ENCODE results near the gene KRT23.

KRT23 gene

DNA sequence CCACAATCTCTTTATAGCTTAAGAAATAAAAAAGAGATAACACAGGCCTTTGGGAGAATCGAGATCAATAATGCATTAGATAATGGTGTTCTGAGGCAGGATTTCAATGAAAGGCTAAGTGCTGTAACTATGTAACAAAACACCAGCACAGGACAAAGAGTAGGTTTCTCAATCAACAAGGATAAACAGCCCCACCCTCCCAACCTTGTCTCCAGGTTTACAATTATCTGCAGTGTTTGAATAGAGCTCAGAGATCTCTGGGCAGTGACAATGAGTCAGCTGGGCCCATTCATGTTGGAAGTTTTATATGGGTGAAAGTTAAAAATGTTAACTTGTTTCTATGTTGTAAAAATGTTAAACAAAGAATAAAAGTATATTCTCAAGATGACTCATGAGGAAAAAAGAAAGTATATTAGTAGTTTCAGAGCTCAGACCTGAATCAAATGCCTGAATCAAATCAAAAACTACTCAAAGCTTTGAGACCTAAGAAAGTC lies 35.4 kb downstream of the KRT23 start:
- H3K4me3 ChIP-seq (ENCODE audit: low read depth, low read length), result no peak overlapping the region
- H3K36me3 ChIP-seq, result no peaks in the 10 kb centered on the region
- H3K27ac ChIP-seq, result no peak overlapping the region
- TF ChIP-seq, protein P1, sequence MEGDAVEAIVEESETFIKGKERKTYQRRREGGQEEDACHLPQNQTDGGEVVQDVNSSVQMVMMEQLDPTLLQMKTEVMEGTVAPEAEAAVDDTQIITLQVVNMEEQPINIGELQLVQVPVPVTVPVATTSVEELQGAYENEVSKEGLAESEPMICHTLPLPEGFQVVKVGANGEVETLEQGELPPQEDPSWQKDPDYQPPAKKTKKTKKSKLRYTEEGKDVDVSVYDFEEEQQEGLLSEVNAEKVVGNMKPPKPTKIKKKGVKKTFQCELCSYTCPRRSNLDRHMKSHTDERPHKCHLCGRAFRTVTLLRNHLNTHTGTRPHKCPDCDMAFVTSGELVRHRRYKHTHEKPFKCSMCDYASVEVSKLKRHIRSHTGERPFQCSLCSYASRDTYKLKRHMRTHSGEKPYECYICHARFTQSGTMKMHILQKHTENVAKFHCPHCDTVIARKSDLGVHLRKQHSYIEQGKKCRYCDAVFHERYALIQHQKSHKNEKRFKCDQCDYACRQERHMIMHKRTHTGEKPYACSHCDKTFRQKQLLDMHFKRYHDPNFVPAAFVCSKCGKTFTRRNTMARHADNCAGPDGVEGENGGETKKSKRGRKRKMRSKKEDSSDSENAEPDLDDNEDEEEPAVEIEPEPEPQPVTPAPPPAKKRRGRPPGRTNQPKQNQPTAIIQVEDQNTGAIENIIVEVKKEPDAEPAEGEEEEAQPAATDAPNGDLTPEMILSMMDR (IDR thresholded peaks at IDR 0.05; ENCODE audit: low read depth, low read length), result no peak
- H3K27me3 ChIP-seq (ENCODE audit: insufficient read depth, low read depth, severe bottlenecking), result peaks cover 94% of the 10 kb centered on the region
- no peak for DNase-seq
- no peaks in the 10 kb centered on the region for H3K9me3 ChIP-seq (ENCODE audit: severe bottlenecking)

DNA sequence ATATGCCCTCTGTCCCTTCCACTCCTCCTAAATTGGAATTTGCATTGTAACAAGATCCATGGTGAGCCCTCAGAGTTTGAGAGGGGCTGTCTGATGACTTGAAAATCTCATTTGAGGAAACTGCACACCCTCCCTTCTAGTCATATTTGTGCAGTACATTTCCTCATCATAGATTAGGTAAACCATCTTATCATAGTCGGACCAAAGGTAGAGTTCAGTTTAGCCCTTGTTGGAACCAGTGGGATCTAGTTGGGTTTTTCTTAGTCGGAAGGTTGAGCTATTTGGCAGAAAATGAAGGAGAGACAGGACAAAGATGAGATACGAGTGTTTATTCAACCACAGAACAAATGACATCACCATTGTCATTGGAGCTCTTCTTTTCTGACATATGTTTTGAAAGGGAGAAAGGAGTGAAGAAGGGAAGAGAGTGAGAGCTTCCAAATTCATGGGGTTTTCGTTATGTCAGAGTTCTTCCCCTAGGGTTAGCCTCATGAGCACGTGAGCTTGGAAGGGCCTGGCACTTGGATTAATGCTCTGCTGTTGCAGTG lies 36.6 kb downstream of the KRT23 start:
- no peaks in the 10 kb centered on the region for H3K36me3 ChIP-seq
- H3K4me3 ChIP-seq (ENCODE audit: low read depth, low read length), result no peak overlapping the region
- no peak overlapping the region for H3K27ac ChIP-seq
- H3K27me3 ChIP-seq (ENCODE audit: insufficient read depth, low read depth, severe bottlenecking), result peaks cover 94% of the 10 kb centered on the region
- TF ChIP-seq, protein P1 (IDR thresholded peaks at IDR 0.05; ENCODE audit: low read depth, low read length), result no peak
- no peaks in the 10 kb centered on the region for H3K9me3 ChIP-seq (ENCODE audit: severe bottlenecking)
- no peak for DNase-seq

DNA sequence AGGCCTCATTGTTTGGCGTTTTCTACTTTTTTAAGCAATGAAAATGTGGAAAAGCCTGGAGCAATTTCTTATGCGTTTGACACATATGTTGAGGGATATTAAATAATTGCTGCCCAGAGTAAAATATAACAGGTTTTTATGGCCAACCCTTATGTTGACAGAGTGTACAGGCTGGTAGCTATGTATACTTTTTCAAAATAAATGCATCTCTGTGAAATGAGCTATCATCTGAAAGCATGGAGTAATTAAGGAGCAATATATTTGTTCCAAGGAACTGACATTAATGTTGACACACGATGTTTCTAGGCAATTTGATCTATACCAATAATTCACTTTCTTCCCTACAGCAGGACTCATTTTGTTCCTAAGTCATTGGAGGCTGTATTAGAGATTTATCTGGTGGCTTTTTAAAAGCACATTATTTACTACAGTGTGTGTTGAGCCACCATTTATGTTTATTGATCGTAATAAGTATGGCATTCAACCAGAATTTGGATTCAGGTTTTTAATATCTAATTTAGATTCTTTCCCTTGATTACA lies 40.5 kb downstream of the KRT23 start:
- Histone ChIP-seq H3K36me3 (no peaks in the 10 kb centered on the region), H3K4me3 (ENCODE audit: low read depth, low read length) (no peak overlapping the region), H3K27me3 (ENCODE audit: insufficient read depth, low read depth, severe bottlenecking) (peaks cover 96% of the 10 kb centered on the region), H3K9me3 (ENCODE audit: severe bottlenecking) (no peaks in the 10 kb centered on the region), H3K27ac (no peak overlapping the region)
- TF ChIP-seq, protein P1 (IDR thresholded peaks at IDR 0.05; ENCODE audit: low read depth, low read length), result no peak
- DNase-seq, result no peak

DNA sequence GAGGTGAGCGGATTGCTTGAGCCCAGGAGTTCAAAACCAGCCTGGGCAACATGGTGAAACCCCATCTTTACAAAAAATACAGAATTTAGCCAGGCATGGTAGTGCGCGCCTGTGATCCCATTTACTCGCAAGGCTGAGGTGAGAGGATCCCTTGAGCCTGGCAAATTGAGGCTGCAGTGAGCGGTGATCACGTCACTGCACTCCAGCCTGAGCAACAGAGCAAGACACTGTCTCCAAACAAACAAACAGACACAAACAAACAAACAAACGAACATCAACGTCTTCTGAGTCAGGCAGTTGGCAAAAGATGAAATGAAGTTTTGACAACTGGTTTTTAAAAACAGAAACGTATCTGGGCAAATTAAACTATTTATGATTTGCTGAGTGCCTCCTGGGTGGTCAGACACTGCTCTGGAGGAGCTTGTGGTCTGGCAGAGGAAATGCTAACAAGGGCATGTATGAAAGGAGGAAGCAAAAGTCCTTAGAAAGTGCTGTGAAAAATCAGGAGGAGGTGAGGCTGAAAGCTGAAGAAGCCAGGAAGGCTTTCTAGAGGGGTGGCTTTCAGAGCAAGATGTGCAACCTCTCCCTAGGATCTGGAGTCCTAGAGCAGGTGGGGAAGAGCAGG lies 42.2 kb downstream of the KRT23 start:
- Histone ChIP-seq H3K27me3 (ENCODE audit: insufficient read depth, low read depth, severe bottlenecking) (peaks cover 93% of the 10 kb centered on the region), H3K9me3 (ENCODE audit: severe bottlenecking) (no peaks in the 10 kb centered on the region), H3K4me3 (ENCODE audit: low read depth, low read length) (no peak overlapping the region), H3K27ac (no peak overlapping the region), H3K36me3 (no peaks in the 10 kb centered on the region)
- TF ChIP-seq, protein P1 (IDR thresholded peaks at IDR 0.05; ENCODE audit: low read depth, low read length), result no peak
- no peak for DNase-seq

DNA sequence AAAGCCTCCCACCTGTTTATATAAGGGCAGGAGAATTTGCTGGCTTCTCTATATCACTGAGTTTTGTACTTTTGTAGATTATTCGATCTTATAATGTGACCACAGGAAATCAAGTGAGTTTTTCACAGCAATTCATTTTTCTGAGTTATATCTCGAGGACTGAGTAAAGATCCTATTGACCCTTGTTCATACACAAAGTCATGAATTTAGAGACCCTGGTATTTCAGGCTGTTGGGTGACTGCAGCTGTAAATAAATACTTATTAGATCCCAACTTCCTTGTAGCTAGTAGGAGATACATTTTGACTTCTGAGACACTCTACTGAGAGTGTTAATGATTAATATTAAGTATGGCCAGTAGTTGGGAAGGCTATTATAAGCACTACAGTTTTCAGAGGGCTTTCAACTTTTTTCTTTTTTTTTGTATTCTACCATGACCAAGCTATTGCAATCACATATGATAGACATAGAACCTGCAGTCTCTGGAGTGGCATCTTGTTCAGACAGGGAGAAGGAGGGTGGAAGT lies 49.2 kb downstream of the KRT23 start:
- Histone ChIP-seq H3K36me3 (no peaks in the 10 kb centered on the region), H3K4me3 (ENCODE audit: low read depth, low read length) (no peak overlapping the region), H3K9me3 (ENCODE audit: severe bottlenecking) (no peaks in the 10 kb centered on the region), H3K27me3 (ENCODE audit: insufficient read depth, low read depth, severe bottlenecking) (peaks cover 92% of the 10 kb centered on the region), H3K27ac (no peak overlapping the region)
- TF ChIP-seq, protein P1 (IDR thresholded peaks at IDR 0.05; ENCODE audit: low read depth, low read length), result no peak
- no peak for DNase-seq

Measured in WERI-Rb-1 (cell line).